GM12878 (cell line): Measurements from ENCODE around the gene CHL1. TPM values are rescaled to one million over a fixed set of nuclear protein-coding genes. Genes with fewer than 3 reads are reported as not detected.

ENCODE experiments used
- BRCA1 ChIP-seq: IDR thresholded peaks from 2 replicates; pipeline ENCODE4 v1.6.1; 2011; ENCODE audit warnings: low read depth, low read length, improper control_type of control experiment
- DPF2 ChIP-seq: fragments of 450-650 bp; IDR thresholded peaks from 2 replicates; pipeline ENCODE4 v1.6.1; 2017; ENCODE audit warnings: mild to moderate bottlenecking
- EZH2 ChIP-seq: IDR thresholded peaks from 2 replicates; pipeline ENCODE4 v1.6.1; 2012; ENCODE audit warnings: low read depth, mild to moderate bottlenecking, control low read depth, inconsistent platforms, low read length, borderline replicate concordance; ENCODE audit not compliant: control insufficient read depth
- FOS ChIP-seq: IDR thresholded peaks from 3 replicates; pipeline ENCODE4 v1.6.1; 2011; ENCODE audit warnings: borderline replicate concordance; ENCODE audit not compliant: insufficient read length; ENCODE audit errors: extremely low read depth
- FOXM1 ChIP-seq: IDR thresholded peaks from 2 replicates; pipeline ENCODE4 v1.6.1; 2012; ENCODE audit warnings: low read depth, mild to moderate bottlenecking, inconsistent platforms, low read length, moderate library complexity
- GABPA ChIP-seq: IDR thresholded peaks from 2 replicates; pipeline ENCODE4 v1.6.1; 2014; ENCODE audit warnings: antibody characterized with exemption, low read depth, mild to moderate bottlenecking, inconsistent platforms
- GATAD2B ChIP-seq: fragments of 450-650 bp; conservative IDR thresholded peaks from 2 replicates; pipeline ENCODE4 v1.6.1; 2017; ENCODE audit warnings: low read depth, mild to moderate bottlenecking, moderate library complexity
- IKZF2 ChIP-seq, 2 experiments: fragments of 450-650 bp; IDR thresholded peaks; 2 replicates each; pipeline ENCODE4 v1.6.1; 2017; ENCODE audit warnings: mild to moderate bottlenecking in 2 of 2, moderate library complexity in 2 of 2
- MXI1 ChIP-seq: fragments of 150-350 bp; IDR thresholded peaks from 2 replicates; pipeline ENCODE4 v1.6.1; 2011; ENCODE audit warnings: low read depth, mild to moderate bottlenecking, inconsistent platforms, low read length, improper control_type of control experiment
- RELB ChIP-seq: fragments of 450-650 bp; IDR thresholded peaks from 2 replicates; pipeline ENCODE4 v1.6.1; 2017; ENCODE audit warnings: low read depth, mild to moderate bottlenecking, moderate library complexity
- SMC3 ChIP-seq: IDR thresholded peaks from 2 replicates; pipeline ENCODE4 v1.6.1; 2011; ENCODE audit warnings: low read length, improper control_type of control experiment, borderline replicate concordance
- SREBF1 ChIP-seq: IDR thresholded peaks from 2 replicates; pipeline ENCODE4 v1.6.1; 2012; ENCODE audit warnings: mild to moderate bottlenecking, low read length
- TARDBP ChIP-seq: IDR thresholded peaks from 2 replicates; pipeline ENCODE4 v1.6.1; 2016; ENCODE audit warnings: borderline replicate concordance
- YBX1 ChIP-seq: fragments of 450-650 bp; IDR thresholded peaks from 2 replicates; pipeline ENCODE4 v1.6.1; 2016; ENCODE audit warnings: antibody characterized with exemption
- polyA plus RNA-seq, 11 experiments: library from polyadenylated mRNA; depleted of rRNA in 4 of 11; unstranded in 6 of 11; stranded (reverse) in 5 of 11; fragments of >200 nt; fragmentation: Nextera tagmentation in 4 of 11; fragmentation: Illumina TruSeq in 1 of 11; extraction: Ambion mirVana in 4 of 11; extraction: Trizol in 1 of 11; gene quantifications; 1 replicate in 1 of 11; 2 replicates in 10 of 11; pipeline versions ENCODE4 v1.2.1 to v1.2.3, GENCODE V29; 2011 to 2016; ENCODE audit warnings: inconsistent platforms in 2 of 11, missing spikeins in 2 of 11, low read depth in 1 of 11
- total RNA-seq, 4 experiments: library from RNA; depleted of rRNA in 3 of 4; stranded (reverse); fragments of >200 nt in 3 of 4; fragmentation: Illumina TruSeq in 1 of 4; extraction: Trizol in 1 of 4; gene quantifications; 2 replicates each; pipeline versions ENCODE4 v1.2.1 to v1.2.3, GENCODE V29; 2013 to 2021
- TF ChIP-seq, protein P1 (sequence below): fragments of 450-650 bp; IDR thresholded peaks from 2 replicates; pipeline ENCODE4 v1.6.1; 2017; ENCODE audit warnings: mild to moderate bottlenecking, low read depth, inconsistent platforms; ENCODE audit not compliant: poor library complexity, severe bottlenecking
- TF ChIP-seq, protein P2 (sequence below): IDR thresholded peaks from 2 replicates; pipeline ENCODE4 v1.6.1; 2012; ENCODE audit warnings: improper control_type of control experiment, low read depth, low read length; ENCODE audit not compliant: insufficient replicate concordance

CHL1 gene
- total and polyA plus RNA-seq, 10 of the 15 experiments (the other 5 are each of a cell fraction or from before 2014, with no cell fraction given): 0.71 to 30.4 (median 1.8) TPM

DNA sequence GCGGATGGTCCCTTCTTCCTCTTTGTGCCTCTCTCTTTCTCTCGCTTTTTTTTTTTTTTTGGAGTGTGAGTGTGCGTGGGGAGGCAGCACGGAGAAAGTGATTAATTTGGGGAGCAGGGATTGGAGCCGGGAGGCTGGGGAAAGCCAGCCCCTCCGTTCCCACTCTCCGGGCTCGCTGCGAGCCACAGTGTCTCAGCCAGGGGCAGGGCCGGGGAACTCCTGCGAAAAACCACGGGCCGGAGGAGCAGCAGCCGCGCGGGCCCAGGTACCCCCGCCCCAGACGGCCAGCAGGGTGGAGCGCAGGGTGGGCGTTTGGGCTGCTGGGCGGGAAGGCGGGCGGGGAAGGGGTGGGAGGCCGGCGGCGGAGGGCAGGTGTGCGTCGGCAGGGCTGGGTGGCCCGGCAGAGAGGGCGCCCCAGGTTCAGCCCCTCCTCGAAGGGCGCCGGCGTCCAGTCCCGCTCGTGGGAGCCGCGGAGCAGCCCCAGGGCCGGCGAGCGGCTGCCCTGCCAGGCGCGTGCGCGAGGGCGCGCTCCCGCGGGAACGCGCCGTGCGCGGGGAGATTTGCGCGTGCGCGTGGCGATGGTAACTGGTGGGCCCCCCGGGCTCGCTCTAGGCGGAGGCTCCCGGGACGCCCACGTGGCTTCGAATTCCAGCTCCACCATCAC is 1.4 kb downstream of the CHL1 start (continued):
- TF ChIP-seq MXI1: no peak
- TF ChIP-seq IKZF2 (IDR thresholded peaks at IDR 0.05): no peak
- TF ChIP-seq YBX1: no peak
- TF ChIP-seq, protein P1, sequence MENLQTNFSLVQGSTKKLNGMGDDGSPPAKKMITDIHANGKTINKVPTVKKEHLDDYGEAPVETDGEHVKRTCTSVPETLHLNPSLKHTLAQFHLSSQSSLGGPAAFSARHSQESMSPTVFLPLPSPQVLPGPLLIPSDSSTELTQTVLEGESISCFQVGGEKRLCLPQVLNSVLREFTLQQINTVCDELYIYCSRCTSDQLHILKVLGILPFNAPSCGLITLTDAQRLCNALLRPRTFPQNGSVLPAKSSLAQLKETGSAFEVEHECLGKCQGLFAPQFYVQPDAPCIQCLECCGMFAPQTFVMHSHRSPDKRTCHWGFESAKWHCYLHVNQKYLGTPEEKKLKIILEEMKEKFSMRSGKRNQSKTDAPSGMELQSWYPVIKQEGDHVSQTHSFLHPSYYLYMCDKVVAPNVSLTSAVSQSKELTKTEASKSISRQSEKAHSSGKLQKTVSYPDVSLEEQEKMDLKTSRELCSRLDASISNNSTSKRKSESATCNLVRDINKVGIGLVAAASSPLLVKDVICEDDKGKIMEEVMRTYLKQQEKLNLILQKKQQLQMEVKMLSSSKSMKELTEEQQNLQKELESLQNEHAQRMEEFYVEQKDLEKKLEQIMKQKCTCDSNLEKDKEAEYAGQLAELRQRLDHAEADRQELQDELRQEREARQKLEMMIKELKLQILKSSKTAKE: no peak
- TF ChIP-seq DPF2: peak; percentile 38; the same call in 1 of the 2 replicates
- TF ChIP-seq, protein P2, sequence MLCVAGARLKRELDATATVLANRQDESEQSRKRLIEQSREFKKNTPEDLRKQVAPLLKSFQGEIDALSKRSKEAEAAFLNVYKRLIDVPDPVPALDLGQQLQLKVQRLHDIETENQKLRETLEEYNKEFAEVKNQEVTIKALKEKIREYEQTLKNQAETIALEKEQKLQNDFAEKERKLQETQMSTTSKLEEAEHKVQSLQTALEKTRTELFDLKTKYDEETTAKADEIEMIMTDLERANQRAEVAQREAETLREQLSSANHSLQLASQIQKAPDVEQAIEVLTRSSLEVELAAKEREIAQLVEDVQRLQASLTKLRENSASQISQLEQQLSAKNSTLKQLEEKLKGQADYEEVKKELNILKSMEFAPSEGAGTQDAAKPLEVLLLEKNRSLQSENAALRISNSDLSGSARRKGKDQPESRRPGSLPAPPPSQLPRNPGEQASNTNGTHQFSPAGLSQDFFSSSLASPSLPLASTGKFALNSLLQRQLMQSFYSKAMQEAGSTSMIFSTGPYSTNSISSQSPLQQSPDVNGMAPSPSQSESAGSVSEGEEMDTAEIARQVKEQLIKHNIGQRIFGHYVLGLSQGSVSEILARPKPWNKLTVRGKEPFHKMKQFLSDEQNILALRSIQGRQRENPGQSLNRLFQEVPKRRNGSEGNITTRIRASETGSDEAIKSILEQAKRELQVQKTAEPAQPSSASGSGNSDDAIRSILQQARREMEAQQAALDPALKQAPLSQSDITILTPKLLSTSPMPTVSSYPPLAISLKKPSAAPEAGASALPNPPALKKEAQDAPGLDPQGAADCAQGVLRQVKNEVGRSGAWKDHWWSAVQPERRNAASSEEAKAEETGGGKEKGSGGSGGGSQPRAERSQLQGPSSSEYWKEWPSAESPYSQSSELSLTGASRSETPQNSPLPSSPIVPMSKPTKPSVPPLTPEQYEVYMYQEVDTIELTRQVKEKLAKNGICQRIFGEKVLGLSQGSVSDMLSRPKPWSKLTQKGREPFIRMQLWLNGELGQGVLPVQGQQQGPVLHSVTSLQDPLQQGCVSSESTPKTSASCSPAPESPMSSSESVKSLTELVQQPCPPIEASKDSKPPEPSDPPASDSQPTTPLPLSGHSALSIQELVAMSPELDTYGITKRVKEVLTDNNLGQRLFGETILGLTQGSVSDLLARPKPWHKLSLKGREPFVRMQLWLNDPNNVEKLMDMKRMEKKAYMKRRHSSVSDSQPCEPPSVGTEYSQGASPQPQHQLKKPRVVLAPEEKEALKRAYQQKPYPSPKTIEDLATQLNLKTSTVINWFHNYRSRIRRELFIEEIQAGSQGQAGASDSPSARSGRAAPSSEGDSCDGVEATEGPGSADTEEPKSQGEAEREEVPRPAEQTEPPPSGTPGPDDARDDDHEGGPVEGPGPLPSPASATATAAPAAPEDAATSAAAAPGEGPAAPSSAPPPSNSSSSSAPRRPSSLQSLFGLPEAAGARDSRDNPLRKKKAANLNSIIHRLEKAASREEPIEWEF: no peak
- TF ChIP-seq TARDBP: no peak
- TF ChIP-seq SREBF1: no peak
- no peak for TF ChIP-seq RELB
- no peak for TF ChIP-seq EZH2
- peak; percentile 53; the same call in 1 of the 2 replicates for TF ChIP-seq GATAD2B
- TF ChIP-seq FOXM1: no peak
- no peak for TF ChIP-seq SMC3
- no peak for TF ChIP-seq GABPA
- TF ChIP-seq BRCA1: no peak
- TF ChIP-seq FOS: no peak
- TF ChIP-seq, all 136 proteins: peak for 6
